HCT116 (cell line): ENCODE results near the gene FNDC3A. TPM values are rescaled to one million over a fixed set of nuclear protein-coding genes. Genes with fewer than 3 reads are reported as not detected.

Experiments
- ATAC-seq: fragments of 200-7000 bp; cut with Tn5 transposase; 2 replicates; pipeline ENCODE4 v1.9.1; 2020; ENCODE audit warnings: mild to moderate bottlenecking, moderate library complexity
- BruUV-seq: library from RNA; stranded (reverse); fragments of 400-500 nt; replicated peaks from 2 replicates; lab custom pipeline; 2021; lab: Mats Ljungman, UMichigan
- CTCF ChIA-PET: fragments of 300-600 bp; sonication (Branson Sonifier 250); formaldehyde crosslinking; loops from one replicate; lab custom pipeline; 2021; ENCODE audit warnings: antibody characterized with exemption; lab: Charles Lee
- POLR2A ChIA-PET: fragments of 300-600, 350-600 bp; sonication (Branson Sonifier 250); formaldehyde crosslinking; loops from one replicate; lab custom pipeline; 2021; ENCODE audit warnings: antibody characterized with exemption; lab: Charles Lee
- RAD21 ChIA-PET, 2 experiments: fragments of 300-600 bp; sonication (Branson Sonifier 250); formaldehyde crosslinking; loops; one replicate each; lab custom pipeline; 2023; ENCODE audit warnings: low total read pairs in 2 of 2; ENCODE audit not compliant: uncharacterized antibody in 2 of 2, unreplicated experiment in 2 of 2, low non-redundant PET in 1 of 2; lab: Charles Lee
- DNase-seq: peaks from one replicate; pipeline ENCODE4 v3.0.0-alpha.2; 2010; ENCODE audit warnings: low read depth, low spot score
- H2AFZ ChIP-seq: fragments of 200-600 bp; shearing (Covaris generic), sonication (generic); 2 replicates; pipeline ENCODE4 v1.6.1; 2017; ENCODE audit warnings: low read depth, mixed run types, mixed read lengths, antibody characterized with exemption, low read length; ENCODE audit not compliant: poor library complexity, severe bottlenecking
- H3K27ac ChIP-seq: 2 replicates; pipeline ENCODE4 v1.5.1; 2012; ENCODE audit warnings: low read depth, low read length
- H3K27me3 ChIP-seq: fragments of 200-600 bp; sonication (generic); 2 replicates; pipeline ENCODE4 v1.6.1; 2016; ENCODE audit warnings: mixed run types, low read length, mixed read lengths; ENCODE audit not compliant: insufficient read depth
- H3K36me3 ChIP-seq, 2 experiments: fragments of 200-500 bp in 1 of 2; fragments of 200-600 bp in 1 of 2; sonication (Bioruptor generic) in 1 of 2; sonication (generic) in 1 of 2; 2 replicates each; pipeline versions ENCODE4 v1.5.1 to v1.6.1; 2014 to 2016; ENCODE audit warnings: low read length in 2 of 2, inconsistent platforms in 1 of 2, mixed read lengths in 1 of 2, mixed run types in 1 of 2; ENCODE audit not compliant: insufficient read depth in 2 of 2, control insufficient read depth in 1 of 2
- H3K4me1 ChIP-seq, 2 experiments: fragments of 200-600 bp in 1 of 2; sonication (generic) in 1 of 2; 2 replicates each; pipeline versions ENCODE4 v1.5.1 to v1.6.1; 2012 to 2017; ENCODE audit warnings: low read length in 2 of 2, inconsistent platforms in 1 of 2, mild to moderate bottlenecking in 1 of 2, mixed read lengths in 1 of 2, mixed run types in 1 of 2, moderate library complexity in 1 of 2; ENCODE audit not compliant: insufficient read depth in 2 of 2, control insufficient read depth in 1 of 2
- H3K4me2 ChIP-seq: fragments of 200-600 bp; sonication (generic); 2 replicates; pipeline ENCODE4 v1.6.1; 2017; ENCODE audit warnings: mixed run types, low read length, mixed read lengths
- H3K4me3 ChIP-seq, 2 experiments: fragments of 200-600 bp in 1 of 2; sonication (generic) in 1 of 2; replicated peaks in 1 of 2; 2 replicates each; pipeline ENCODE4 v1.5.1; 2011 to 2016; ENCODE audit warnings: low read length in 2 of 2, control low read depth in 1 of 2, low read depth in 1 of 2, mild to moderate bottlenecking in 1 of 2, mixed read lengths in 1 of 2, mixed run types in 1 of 2
- H3K79me2 ChIP-seq: fragments of 200-600 bp; sonication (generic); 2 replicates; pipeline ENCODE4 v1.6.1; 2017; ENCODE audit warnings: mild to moderate bottlenecking, mixed run types, low read length, moderate library complexity, mixed read lengths; ENCODE audit not compliant: insufficient read depth
- H3K9ac ChIP-seq: fragments of 200-600 bp; sonication (generic); 2 replicates; pipeline ENCODE4 v1.6.1; 2016; ENCODE audit warnings: low read length, mixed read lengths
- H3K9me2 ChIP-seq: fragments of 200-600 bp; sonication (generic), shearing (Covaris generic); 2 replicates; pipeline ENCODE4 v1.6.1; 2017; ENCODE audit warnings: mixed run types, mild to moderate bottlenecking, moderate library complexity; ENCODE audit not compliant: insufficient read depth
- H3K9me3 ChIP-seq, 2 experiments: fragments of 200-500 bp in 1 of 2; fragments of 200-600 bp in 1 of 2; sonication (Bioruptor generic) in 1 of 2; sonication (generic) in 1 of 2; 2 replicates each; pipeline ENCODE4 v1.6.1; 2014 to 2017; ENCODE audit warnings: low read length in 2 of 2, mixed read lengths in 2 of 2, inconsistent platforms in 1 of 2, low read depth in 1 of 2, mild to moderate bottlenecking in 1 of 2, mixed run types in 1 of 2, moderate library complexity in 1 of 2; ENCODE audit not compliant: control insufficient read depth in 1 of 2, insufficient read depth in 1 of 2
- H4K20me1 ChIP-seq: fragments of 200-600 bp; sonication (generic), shearing (Covaris generic); 2 replicates; pipeline ENCODE4 v1.6.1; 2017; ENCODE audit warnings: mixed run types, mild to moderate bottlenecking, moderate library complexity; ENCODE audit not compliant: insufficient read depth
- CBX3 ChIP-seq: IDR thresholded peaks from 2 replicates; pipeline ENCODE4 v1.6.1; 2012; ENCODE audit warnings: low read depth
- CEBPB ChIP-seq: IDR thresholded peaks from 2 replicates; pipeline ENCODE4 v1.6.1; 2012; ENCODE audit warnings: low read depth
- CTCF ChIP-seq, 3 experiments: fragments of 200-600 bp in 1 of 3; sonication (generic) in 1 of 3; IDR thresholded peaks in 2 of 3; conservative IDR thresholded peaks in 1 of 3; 2 replicates each; pipeline ENCODE4 v1.5.1; 2012 to 2017; ENCODE audit warnings: low read depth in 2 of 3, low read length in 2 of 3, antibody characterized with exemption in 1 of 3, borderline replicate concordance in 1 of 3, control low read depth in 1 of 3, mild to moderate bottlenecking in 1 of 3, mixed read lengths in 1 of 3, mixed run types in 1 of 3, moderate library complexity in 1 of 3; ENCODE audit not compliant: insufficient read depth in 1 of 3
- EZH2phosphoT487 ChIP-seq: fragments of 200-600 bp; IDR thresholded peaks from 2 replicates; pipeline ENCODE4 v1.6.1; 2018; ENCODE audit warnings: antibody characterized with exemption, borderline replicate concordance
- FOSL1 ChIP-seq: IDR thresholded peaks from 2 replicates; pipeline ENCODE4 v1.6.1; 2012; ENCODE audit warnings: low read depth
- JUND ChIP-seq: IDR thresholded peaks from 2 replicates; pipeline ENCODE4 v1.6.1; 2012
- MAX ChIP-seq: IDR thresholded peaks from 2 replicates; pipeline ENCODE4 v1.6.1; 2012
- POLR2A ChIP-seq: IDR thresholded peaks from 2 replicates; pipeline ENCODE4 v1.7.0; 2011; ENCODE audit warnings: borderline replicate concordance; ENCODE audit not compliant: insufficient read depth, insufficient read length; ENCODE audit errors: extremely low read depth
- RAD21 ChIP-seq: IDR thresholded peaks from 2 replicates; pipeline ENCODE4 v1.6.1; 2012; ENCODE audit warnings: low read depth, mild to moderate bottlenecking
- ZBTB33 ChIP-seq: IDR thresholded peaks from 2 replicates; pipeline ENCODE4 v1.6.1; 2011; ENCODE audit warnings: mild to moderate bottlenecking, low read length, moderate library complexity; ENCODE audit not compliant: insufficient replicate concordance; ENCODE audit errors: extremely low read depth
- ZFX ChIP-seq: fragments of 450-650 bp; IDR thresholded peaks from 2 replicates; pipeline ENCODE4 v1.6.1; 2017
- intact Hi-C: fragments of 100-400 bp; cut with micrococcal nuclease; formaldehyde crosslinking; loops from 2 replicates; pipeline ENCODE4 v1.10.0; 2022
- total RNA-seq: library from RNA; stranded (reverse); gene quantifications from one replicate; pipeline ENCODE4 v1.2.1, GENCODE V29; 2021; ENCODE audit not compliant: unreplicated experiment

Gene FNDC3A
- total RNA-seq, 1 experiment from 2014 or later = 30.5 TPM

GRCh38 chr13:49044008-49044407 is 68.3 kb downstream of the FNDC3A start (continued):
- TF ChIP-seq CTCF (IDR thresholded peaks at IDR 0.05 in 2 of 3, conservative IDR thresholded peaks at IDR 0.05 in 1 of 3; ENCODE audit: borderline replicate concordance in 1 of 3, insufficient read depth in 1 of 3, low read depth in 2 of 3, low read length in 2 of 3) (no peak), ZFX (no peak), RAD21 (no peak), POLR2A (no peak), JUND (no peak), MAX (no peak), CEBPB (no peak), FOSL1 (no peak)

- H3K9ac ChIP-seq = no peak overlapping the region
- no peaks in the 10 kb centered on the region for H4K20me1 ChIP-seq
- TF ChIP-seq CBX3 (no peak), EZH2phosphoT487 (no peak), CTCF (IDR thresholded peaks at IDR 0.05 in 2 of 3, conservative IDR thresholded peaks at IDR 0.05 in 1 of 3; ENCODE audit: borderline replicate concordance in 1 of 3, insufficient read depth in 1 of 3, low read depth in 2 of 3, low read length in 2 of 3) (no peak), ZBTB33 (no peak)
- DNase-seq (no peak), ATAC-seq (no peak)
- ChIA-PET RAD21 (no interaction called here), POLR2A (no interaction called here), CTCF (no interaction called here)
- no peaks in the 10 kb centered on the region for H3K9me2 ChIP-seq
- no peaks in the 10 kb centered on the region for H3K27me3 ChIP-seq
- BruUV-seq = no TSS peak
- H3K4me1 ChIP-seq = no peaks in the 10 kb centered on the region
- no peaks in the 10 kb centered on the region; a peak in 1 of 4 replicates for H3K36me3 ChIP-seq
- no peak overlapping the region for H3K4me2 ChIP-seq
- no peak overlapping the region for H3K27ac ChIP-seq
- H3K9me3 ChIP-seq = no peaks in the 10 kb centered on the region
- H2AFZ ChIP-seq = no peak overlapping the region
- no peak overlapping the region for H3K4me3 ChIP-seq
- intact Hi-C loops = no loop called here
- H3K79me2 ChIP-seq = no peaks in the 10 kb centered on the region
Observed at GRCh38 chr13:49044836-49045235, 69.1 kb downstream of the FNDC3A start.
